ENCODE measurements around the gene SNX27. TPM values are rescaled to one million over a fixed set of nuclear protein-coding genes. Genes with fewer than 3 reads are reported as not detected.
A peak's percentile ranks its signal among the peaks of the same experiment; 100 is the strongest.

SNX27 gene
- total and polyA plus RNA-seq, 2 donors (not counting 1 experiment from before 2014, with no cell fraction given) = 13.5 to 45.6 TPM

DNA sequence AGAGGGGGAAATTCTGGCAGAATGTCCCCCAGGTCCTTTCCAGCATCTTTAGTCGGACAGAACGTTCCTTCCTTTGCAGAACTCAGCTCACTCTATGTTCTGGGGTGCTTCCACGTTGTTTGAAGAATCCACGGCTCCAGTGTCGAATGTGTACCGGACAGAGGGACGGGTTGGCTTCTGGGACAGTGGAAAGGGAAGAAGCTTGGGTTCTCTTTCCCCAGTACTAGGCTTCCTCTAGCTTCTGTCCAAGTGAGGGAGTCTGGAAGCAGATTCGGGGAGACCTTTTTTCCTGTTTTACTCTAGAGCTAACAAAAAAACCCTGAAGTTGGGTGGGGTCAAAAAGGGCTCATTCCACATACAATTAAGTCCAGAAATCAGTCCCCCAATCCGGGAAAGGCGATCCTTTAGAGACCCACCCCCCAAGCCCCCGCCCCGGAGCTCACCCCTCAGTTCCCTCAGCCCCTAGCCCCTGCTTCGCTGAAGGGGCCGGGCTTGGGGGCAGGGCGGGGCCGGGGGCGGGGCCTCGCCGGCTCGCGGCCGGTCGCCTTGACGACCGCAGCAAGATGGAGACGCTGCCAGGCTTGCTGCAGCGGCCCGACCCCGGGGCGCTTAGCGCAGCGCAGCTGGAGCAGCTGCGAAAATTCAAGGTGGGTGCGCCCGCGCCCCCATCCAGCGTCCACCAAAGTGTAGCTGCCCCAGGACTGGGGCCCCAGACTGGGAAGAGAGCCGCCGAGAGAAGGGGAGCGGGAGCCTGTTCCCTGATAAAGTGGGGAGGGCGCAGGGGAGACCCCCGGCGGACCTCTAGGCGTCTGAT, 109.3 kb downstream of the SNX27 start, which contains the start of gene RIIAD1:
Gene RIIAD1 (plus strand): TSS at position 549 of the 814 bp plus-strand sequence. CDS start 15 bp downstream, at position 564.
- ChIA-PET CTCF (no interaction called here), POLR2A (interaction anchor here (0.7 kb wide), 1 partner anchor 69 kb away, joined by 3 read pairs; the partner anchor contains the start of gene TDRKH)
- peak within 1 kb of the TSS; percentile 85 for H3K4me3 Mint-ChIP-seq
- H3K4me1 ChIP-seq (ENCODE audit: control insufficient read depth in 2 of 2, insufficient read depth in 2 of 2, low read length in 2 of 2) = peaks cover 20 to 27% of the 10 kb centered on the region in 2 donors
- H3K36me3 ChIP-seq (replicated peaks in 1 of 2; ENCODE audit: control extremely low read depth in 1 of 2, control insufficient read depth in 1 of 2, extremely low read depth in 1 of 2, insufficient read depth in 2 of 2, low read length in 1 of 2) = no peaks in the 10 kb centered on the region
- DNase-seq (peak; percentile 65), ATAC-seq (ENCODE audit: low read depth) (peak; percentile 93)
- no peak for TF ChIP-seq EZH2 (IDR thresholded peaks at IDR 0.05; ENCODE audit: borderline replicate concordance, insufficient read depth, low read depth, low read length, poor library complexity, severe bottlenecking)
- TF ChIP-seq, protein P1, sequence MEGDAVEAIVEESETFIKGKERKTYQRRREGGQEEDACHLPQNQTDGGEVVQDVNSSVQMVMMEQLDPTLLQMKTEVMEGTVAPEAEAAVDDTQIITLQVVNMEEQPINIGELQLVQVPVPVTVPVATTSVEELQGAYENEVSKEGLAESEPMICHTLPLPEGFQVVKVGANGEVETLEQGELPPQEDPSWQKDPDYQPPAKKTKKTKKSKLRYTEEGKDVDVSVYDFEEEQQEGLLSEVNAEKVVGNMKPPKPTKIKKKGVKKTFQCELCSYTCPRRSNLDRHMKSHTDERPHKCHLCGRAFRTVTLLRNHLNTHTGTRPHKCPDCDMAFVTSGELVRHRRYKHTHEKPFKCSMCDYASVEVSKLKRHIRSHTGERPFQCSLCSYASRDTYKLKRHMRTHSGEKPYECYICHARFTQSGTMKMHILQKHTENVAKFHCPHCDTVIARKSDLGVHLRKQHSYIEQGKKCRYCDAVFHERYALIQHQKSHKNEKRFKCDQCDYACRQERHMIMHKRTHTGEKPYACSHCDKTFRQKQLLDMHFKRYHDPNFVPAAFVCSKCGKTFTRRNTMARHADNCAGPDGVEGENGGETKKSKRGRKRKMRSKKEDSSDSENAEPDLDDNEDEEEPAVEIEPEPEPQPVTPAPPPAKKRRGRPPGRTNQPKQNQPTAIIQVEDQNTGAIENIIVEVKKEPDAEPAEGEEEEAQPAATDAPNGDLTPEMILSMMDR (IDR thresholded peaks at IDR 0.05) = no peak
- peak within 1 kb of the TSS; percentile 68 for H3K9ac ChIP-seq (ENCODE audit: low read length)
- H3K4me2 ChIP-seq (replicated peaks; ENCODE audit: low read depth, low read length, poor library complexity, severe bottlenecking) = peak within 1 kb of the TSS; percentile 95
- peak within 1 kb of the TSS; percentile 38 for H3K27ac ChIP-seq (ENCODE audit: low read length in 2 of 2)
- H2AFZ ChIP-seq (ENCODE audit: insufficient read depth, low read depth, low read length, poor library complexity, severe bottlenecking) = peak within 1 kb of the TSS; percentile 80
- WGBS (ENCODE audit: insufficient coverage) = 1% methylated on average over 34 of the region's 44 CpGs
- peaks cover 0 to 57% (median 32%) of the 10 kb centered on the region in 4 experiments for H3K27me3 ChIP-seq (replicated peaks in 1 of 4; ENCODE audit: control extremely low read depth in 1 of 4, control insufficient read depth in 3 of 4, insufficient read depth in 4 of 4, low read length in 3 of 4)
- peaks cover 0 to 8% (median 0%) of the 10 kb centered on the region in 3 donors for H3K9me3 ChIP-seq (ENCODE audit: control extremely low read depth in 1 of 3, control insufficient read depth in 2 of 3, insufficient read depth in 1 of 3, low read length in 2 of 3)
- intact Hi-C loops (cut with micrococcal nuclease) = loop anchor here (1.0 to 10.0 kb wide), 4 partner anchors 42 to 181 kb away; partner anchors contain the start of genes C2CD4D, MRPL9, RORC and TDRKH
- no peaks in the 10 kb centered on the region for H4K20me1 ChIP-seq (ENCODE audit: control insufficient read depth, insufficient read depth, low read length, poor library complexity, severe bottlenecking)
- H3K27me3 Mint-ChIP-seq = peaks cover 58% of the 10 kb centered on the region
- H3K4me1 Mint-ChIP-seq = peaks cover 27% of the 10 kb centered on the region
- H3K4me3 ChIP-seq (ENCODE audit: control extremely low read depth in 1 of 5, extremely low read depth in 1 of 5, insufficient read depth in 1 of 5, low read depth in 2 of 5, low read length in 4 of 5) = peak within 1 kb of the TSS; percentile 47 to 68 (median 58)
- H3K79me2 ChIP-seq (ENCODE audit: control insufficient read depth, insufficient read depth, low read length) = no peaks in the 10 kb centered on the region
- H3K9me3 Mint-ChIP-seq (ENCODE audit: insufficient read depth) = no peaks in the 10 kb centered on the region
- peak within 1 kb of the TSS; percentile 12 for H3K27ac Mint-ChIP-seq

All from B cell (primary cell).